IMR-90 (cell line): ENCODE data around the gene CUX1. TPM values are rescaled to one million over a fixed set of nuclear protein-coding genes. Genes with fewer than 3 reads are reported as not detected.

Experiments used
- ATAC-seq: fragments of 200-7000 bp; cut with Tn5 transposase; 2 replicates; pipeline ENCODE4 v1.9.1; 2020; ENCODE audit warnings: low read depth, mild to moderate bottlenecking, moderate library complexity
- BruUV-seq: library from RNA; stranded (reverse); fragments of 400-500 nt; replicated peaks from 2 replicates; lab custom pipeline; 2021; lab: Mats Ljungman, UMichigan
- CTCF ChIA-PET: fragments of 300-600 bp; formaldehyde crosslinking; extraction: SDS; loops from one replicate; lab custom pipeline; 2021; ENCODE audit warnings: antibody characterized with exemption; lab: Yijun Ruan, JAX
- POLR2A ChIA-PET: fragments of 300-600 bp; sonication (Branson Sonifier 250); formaldehyde crosslinking; loops from one replicate; lab custom pipeline; 2022; ENCODE audit warnings: antibody characterized with exemption; ENCODE audit not compliant: unreplicated experiment; lab: Charles Lee
- DNase-seq: peaks from one replicate; pipeline ENCODE4 v3.0.0; 2013
- H2AFZ ChIP-seq: replicated peaks from 2 replicates; pipeline ENCODE3; 2013; ENCODE audit warnings: low read length, mild to moderate bottlenecking; ENCODE audit not compliant: poor library complexity
- H2AK5ac ChIP-seq: 2 replicates; pipeline ENCODE4 v1.6.1; 2013; ENCODE audit warnings: low read depth, low read length, inconsistent platforms
- H2AK9ac ChIP-seq: replicated peaks from 2 replicates; pipeline ENCODE3; 2013; ENCODE audit warnings: mild to moderate bottlenecking, low read depth, low read length, moderate library complexity; ENCODE audit not compliant: poor library complexity
- H2BK120ac ChIP-seq: 2 replicates; pipeline ENCODE4 v1.6.1; 2013; ENCODE audit warnings: low read depth, low read length, inconsistent platforms
- H2BK15ac ChIP-seq: 3 replicates; pipeline ENCODE4 v1.6.1; 2013; ENCODE audit warnings: low read depth, low read length, inconsistent platforms
- H2BK20ac ChIP-seq: 2 replicates; pipeline ENCODE4 v1.6.1; 2013; ENCODE audit warnings: low read depth, mild to moderate bottlenecking, inconsistent platforms, low read length, moderate library complexity
- H2BK5ac ChIP-seq: 2 replicates; pipeline ENCODE4 v1.6.1; 2013; ENCODE audit warnings: mild to moderate bottlenecking, low read depth, low read length, inconsistent platforms; ENCODE audit not compliant: poor library complexity, severe bottlenecking
- H3K14ac ChIP-seq: replicated peaks from 2 replicates; pipeline ENCODE4 v1.6.1; 2013; ENCODE audit warnings: low read depth, low read length, inconsistent platforms
- H3K18ac ChIP-seq: 2 replicates; pipeline ENCODE4 v1.6.1; 2013; ENCODE audit warnings: low read depth, low read length, control low read depth
- H3K23ac ChIP-seq: 2 replicates; pipeline ENCODE4 v1.6.1; 2013; ENCODE audit warnings: low read depth, low read length, inconsistent platforms
- H3K27ac ChIP-seq: 2 replicates; pipeline ENCODE4 v1.5.1; 2013; ENCODE audit warnings: mild to moderate bottlenecking, control low read depth, low read length; ENCODE audit not compliant: insufficient read depth
- H3K27me3 ChIP-seq: 2 replicates; pipeline ENCODE4 v1.6.1; 2013; ENCODE audit warnings: low read length; ENCODE audit not compliant: control insufficient read depth, insufficient read depth
- H3K36me3 ChIP-seq: 2 replicates; pipeline ENCODE4 v1.6.1; 2013; ENCODE audit warnings: low read length, mixed read lengths; ENCODE audit not compliant: control insufficient read depth, insufficient read depth
- H3K4ac ChIP-seq: 2 replicates; pipeline ENCODE4 v1.6.1; 2013; ENCODE audit warnings: low read depth, low read length, inconsistent platforms
- H3K4me1 ChIP-seq: 2 replicates; pipeline ENCODE4 v1.6.1; 2013; ENCODE audit warnings: low read length, mixed read lengths; ENCODE audit not compliant: control insufficient read depth, insufficient read depth
- H3K4me2 ChIP-seq: 2 replicates; pipeline ENCODE4 v1.6.1; 2013; ENCODE audit warnings: low read depth, mild to moderate bottlenecking, control low read depth, low read length, moderate library complexity
- H3K4me3 ChIP-seq: 2 replicates; pipeline ENCODE4 v1.5.1; 2013; ENCODE audit warnings: low read depth, mild to moderate bottlenecking, control low read depth, low read length, moderate library complexity; ENCODE audit not compliant: insufficient read depth
- H3K56ac ChIP-seq: 2 replicates; pipeline ENCODE4 v1.6.1; 2013; ENCODE audit warnings: low read length, inconsistent platforms; ENCODE audit not compliant: insufficient read depth; ENCODE audit errors: extremely low read depth
- H3K79me1 ChIP-seq, 2 experiments: 2 replicates each; pipeline ENCODE4 v1.6.1; 2013; ENCODE audit warnings: low read length in 2 of 2, inconsistent platforms in 1 of 2, low read depth in 1 of 2
- H3K9ac ChIP-seq: 2 replicates; pipeline ENCODE4 v1.6.1; 2013; ENCODE audit warnings: low read depth, low read length, control low read depth
- H3K9me1 ChIP-seq: 2 replicates; pipeline ENCODE4 v1.6.1; 2013; ENCODE audit warnings: low read length, inconsistent platforms; ENCODE audit not compliant: insufficient read depth
- H3K9me3 ChIP-seq: 2 replicates; pipeline ENCODE4 v1.6.1; 2013; ENCODE audit warnings: low read length; ENCODE audit not compliant: control insufficient read depth, insufficient read depth
- H4K20me1 ChIP-seq: 2 replicates; pipeline ENCODE4 v1.6.1; 2013; ENCODE audit warnings: low read length, inconsistent platforms; ENCODE audit not compliant: insufficient read depth
- H4K5ac ChIP-seq: 2 replicates; pipeline ENCODE4 v1.6.1; 2013; ENCODE audit warnings: mild to moderate bottlenecking, low read depth, low read length, control low read depth
- H4K8ac ChIP-seq, 2 experiments: 2 replicates each; pipeline ENCODE4 v1.6.1; 2013; ENCODE audit warnings: low read depth in 2 of 2, low read length in 2 of 2, control low read depth in 1 of 2, inconsistent platforms in 1 of 2
- H4K91ac ChIP-seq: 2 replicates; pipeline ENCODE4 v1.6.1; 2013; ENCODE audit warnings: low read depth, low read length, inconsistent platforms; ENCODE audit not compliant: insufficient read depth
- CEBPB ChIP-seq: IDR thresholded peaks from 2 replicates; pipeline ENCODE4 v1.6.1; 2012; ENCODE audit warnings: low read depth, low read length, improper control_type of control experiment
- CHD1 ChIP-seq: IDR thresholded peaks from 2 replicates; pipeline ENCODE4 v1.6.1; 2012; ENCODE audit warnings: low read depth, low read length, improper control_type of control experiment
- CTCF ChIP-seq: conservative IDR thresholded peaks from 2 replicates; pipeline ENCODE4 v1.5.1; 2012; ENCODE audit warnings: mild to moderate bottlenecking, low read depth, low read length, improper control_type of control experiment
- ELK1 ChIP-seq: fragments of 150-350 bp; IDR thresholded peaks from 2 replicates; pipeline ENCODE4 v1.6.1; 2016; ENCODE audit warnings: low read depth, mild to moderate bottlenecking, low read length, moderate library complexity, borderline replicate concordance
- FOS ChIP-seq: fragments of 150-350 bp; IDR thresholded peaks from 2 replicates; pipeline ENCODE4 v1.6.1; 2016; ENCODE audit warnings: low read depth, low read length
- MAFK ChIP-seq: IDR thresholded peaks from 2 replicates; pipeline ENCODE4 v1.6.1; 2012; ENCODE audit warnings: low read depth, low read length, improper control_type of control experiment
- MAZ ChIP-seq: IDR thresholded peaks from 2 replicates; pipeline ENCODE4 v1.6.1; 2012; ENCODE audit warnings: low read depth, mild to moderate bottlenecking, low read length, improper control_type of control experiment, moderate library complexity, borderline replicate concordance
- MXI1 ChIP-seq: IDR thresholded peaks from 2 replicates; pipeline ENCODE4 v1.6.1; 2012; ENCODE audit warnings: low read depth, mild to moderate bottlenecking, low read length, moderate library complexity, borderline replicate concordance
- POLR2A ChIP-seq: IDR thresholded peaks from 2 replicates; pipeline ENCODE4 v1.6.1; 2012; ENCODE audit warnings: mild to moderate bottlenecking, low read depth, low read length
- RAD21 ChIP-seq: IDR thresholded peaks from 2 replicates; pipeline ENCODE4 v1.6.1; 2012; ENCODE audit warnings: low read length, improper control_type of control experiment
- RFX5 ChIP-seq: IDR thresholded peaks from 2 replicates; pipeline ENCODE4 v1.8.0; 2012; ENCODE audit warnings: low read depth, mild to moderate bottlenecking, low read length, moderate library complexity
- SMC3 ChIP-seq: fragments of 150-350 bp; IDR thresholded peaks from 2 replicates; pipeline ENCODE4 v1.6.1; 2016; ENCODE audit warnings: low read depth, mild to moderate bottlenecking, antibody characterized with exemption, low read length, moderate library complexity
- WGBS, 2 experiments: methylation state at CpG; one replicate each; pipeline versions ENCODE4 v1.1.5 to v1.1.7; 2013; ENCODE audit warnings: missing lambda C conversion rate in 2 of 2; ENCODE audit not compliant: insufficient read length in 1 of 2; ENCODE audit errors: extremely low coverage in 2 of 2; 5-methylcytosine and 5-hydroxymethylcytosine counted together
- dilution Hi-C: fragments of 300-500 bp; cut with HindIII; formaldehyde crosslinking; loops from one replicate; pipeline ENCODE4 v1.14.3; 2018; ENCODE audit warnings: low sequenced_read_pairs; ENCODE audit not compliant: unreplicated experiment
- in situ Hi-C: fragments of 300-500 bp; cut with MboI; formaldehyde crosslinking; loops from 3 replicates; pipeline ENCODE4 v1.14.3; 2019; ENCODE audit warnings: low sequenced_read_pairs, inconsistent platforms, mixed read lengths
- intact Hi-C: fragments of 100-400 bp; cut with micrococcal nuclease; formaldehyde crosslinking; loops from 2 replicates; pipeline ENCODE4 v1.10.0; 2022
- polyA plus RNA-seq, 3 experiments: library from polyadenylated mRNA; depleted of rRNA; stranded (reverse); fragments of >200 nt; gene quantifications; 2 replicates each; pipeline ENCODE4 v1.2.3, GENCODE V29; 2012; ENCODE audit warnings: low replicate concordance in 1 of 3
- total RNA-seq: library from RNA; depleted of rRNA; stranded (reverse); fragments of >200 nt; gene quantifications from 2 replicates; pipeline ENCODE4 v1.2.3, GENCODE V29; 2012
- TF ChIP-seq, protein P1 (sequence below): fragments of 150-350 bp; IDR thresholded peaks from 2 replicates; pipeline ENCODE4 v1.6.1; 2017; ENCODE audit warnings: mild to moderate bottlenecking, antibody characterized with exemption, low read length, low read depth

CUX1 gene
- total and polyA plus RNA-seq, 2 of the 4 experiments (the other 2 are of a cell fraction): 19.7 to 46.4 TPM

- no peak overlapping the region for H3K18ac ChIP-seq
- no peak overlapping the region for H2AFZ ChIP-seq
- H3K4me1 ChIP-seq: no peaks in the 10 kb centered on the region
- H2AK5ac ChIP-seq: no peak overlapping the region
- no peak overlapping the region for H3K56ac ChIP-seq
- TF ChIP-seq MXI1 (no peak), CEBPB (no peak), CTCF (no peak), ELK1 (no peak), MAFK (no peak), FOS (no peak), RAD21 (no peak), SMC3 (no peak), RFX5 (no peak), CHD1 (no peak), MAZ (no peak), POLR2A (no peak)
- TF ChIP-seq, protein P1, sequence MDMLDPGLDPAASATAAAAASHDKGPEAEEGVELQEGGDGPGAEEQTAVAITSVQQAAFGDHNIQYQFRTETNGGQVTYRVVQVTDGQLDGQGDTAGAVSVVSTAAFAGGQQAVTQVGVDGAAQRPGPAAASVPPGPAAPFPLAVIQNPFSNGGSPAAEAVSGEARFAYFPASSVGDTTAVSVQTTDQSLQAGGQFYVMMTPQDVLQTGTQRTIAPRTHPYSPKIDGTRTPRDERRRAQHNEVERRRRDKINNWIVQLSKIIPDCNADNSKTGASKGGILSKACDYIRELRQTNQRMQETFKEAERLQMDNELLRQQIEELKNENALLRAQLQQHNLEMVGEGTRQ: no peak
- no peak overlapping the region for H2AK9ac ChIP-seq
- ChIA-PET CTCF (no interaction called here), POLR2A (interaction anchor here (0.6 kb wide), 1 partner anchor 53 kb away, joined by 3 read pairs; no protein-coding TSS in a partner anchor)
- no peak overlapping the region for H4K5ac ChIP-seq
- H3K27ac ChIP-seq: no peak overlapping the region
- no peak overlapping the region for H2BK120ac ChIP-seq
- no peak overlapping the region for H2BK20ac ChIP-seq
- peaks cover 15 to 93% of the 10 kb centered on the region in 2 experiments for H3K79me1 ChIP-seq
- no peak overlapping the region for H3K4me2 ChIP-seq
- no peak overlapping the region for H2BK15ac ChIP-seq
- no peak overlapping the region for H4K8ac ChIP-seq
- H3K4ac ChIP-seq: no peak overlapping the region
- dilution Hi-C loops (no loop called here), intact Hi-C loops (no loop called here), in situ Hi-C loops (no loop called here)
- H3K36me3 ChIP-seq: peaks cover 3% of the 10 kb centered on the region
- no peak overlapping the region for H3K14ac ChIP-seq
- BruUV-seq: no TSS peak
- no peak overlapping the region for H3K4me3 ChIP-seq
- ATAC-seq: no peak
- H3K9ac ChIP-seq: no peak overlapping the region
- no peak overlapping the region for H2BK5ac ChIP-seq
- H3K27me3 ChIP-seq: no peaks in the 10 kb centered on the region
- no peaks in the 10 kb centered on the region for H3K9me3 ChIP-seq
- WGBS, 2 experiments: 97% methylated on average over 7 of the region's 14 CpGs; no CpG with 5 or more reads in 1 of the 2 experiments
- peaks cover 11% of the 10 kb centered on the region for H3K9me1 ChIP-seq
- peaks cover 93% of the 10 kb centered on the region for H4K20me1 ChIP-seq
- no peak for DNase-seq
- no peak overlapping the region for H4K91ac ChIP-seq
- H3K23ac ChIP-seq: no peak overlapping the region
Observed at GRCh38 chr7:101829374-101829773, 11.9 kb downstream of the CUX1 start.
